Progenitor cell of endocrine pancreas (in vitro differentiated cells): ENCODE results near the gene ANO10. TPM values are rescaled to one million over a fixed set of nuclear protein-coding genes. Genes with fewer than 3 reads are reported as not detected.

Experiments
- DNase-seq: peaks from one replicate; pipeline ENCODE4 v3.0.0; 2021; ENCODE audit warnings: low spot score; ENCODE audit not compliant: unreplicated experiment
- H3K27ac Mint-ChIP-seq: 2 replicates; pipeline ENCODE4 v1.8.0; 2021; ENCODE audit warnings: mild to moderate bottlenecking, moderate library complexity, mixed read lengths
- H3K27me3 Mint-ChIP-seq: 2 replicates; pipeline ENCODE4 v1.8.0; 2021; ENCODE audit warnings: mixed read lengths
- H3K36me3 Mint-ChIP-seq: 2 replicates; pipeline ENCODE4 v1.8.0; 2022; ENCODE audit warnings: mixed read lengths; ENCODE audit not compliant: insufficient read depth
- H3K4me1 Mint-ChIP-seq: 2 replicates; pipeline ENCODE4 v1.8.0; 2021; ENCODE audit warnings: low read depth, mixed read lengths
- H3K4me3 Mint-ChIP-seq: 2 replicates; pipeline ENCODE4 v1.8.0; 2021; ENCODE audit warnings: low read depth, mild to moderate bottlenecking, moderate library complexity, mixed read lengths
- H3K9me3 Mint-ChIP-seq: 2 replicates; pipeline ENCODE4 v1.8.0; 2021; ENCODE audit warnings: low read depth, mixed read lengths
- total RNA-seq: library from RNA; stranded (reverse); gene quantifications from 2 replicates; pipeline ENCODE4 v1.2.1, GENCODE V29; 2021
- TF ChIP-seq, protein P1 (sequence below): fragments of 200-600 bp; sonication (generic); IDR thresholded peaks from one replicate; pipeline ENCODE4 v1.5.0; 2021; ENCODE audit warnings: antibody characterized with exemption, mild to moderate bottlenecking; ENCODE audit not compliant: unreplicated experiment

ANO10 gene
- total RNA-seq, 1 donor from 2014 or later = 30.1 TPM

DNA sequence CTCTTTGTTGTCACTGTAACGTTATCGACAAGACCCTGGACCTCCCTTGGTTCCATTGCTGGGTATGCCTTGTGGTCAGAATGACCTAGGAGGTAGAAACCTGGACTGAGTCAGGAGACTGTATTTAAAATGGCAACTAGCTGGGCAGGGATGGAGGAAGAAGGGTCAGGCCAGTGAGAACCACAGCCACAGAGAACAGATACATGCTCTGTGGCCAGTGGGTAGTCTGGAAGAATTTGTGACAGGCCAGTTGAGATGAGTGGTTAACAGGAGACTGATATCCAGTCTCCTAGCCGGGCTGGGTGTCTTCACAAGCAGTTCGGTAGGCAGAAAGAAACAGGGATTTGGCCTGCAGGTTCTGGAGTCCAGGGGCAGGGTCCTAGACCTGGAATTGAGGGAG, 276.6 kb downstream of the ANO10 start:
- H3K36me3 Mint-ChIP-seq = peaks cover 31% of the 10 kb centered on the region
- H3K4me1 Mint-ChIP-seq = peaks cover 9% of the 10 kb centered on the region
- DNase-seq = no peak
- no peak overlapping the region for H3K4me3 Mint-ChIP-seq
- H3K9me3 Mint-ChIP-seq = no peaks in the 10 kb centered on the region
- no peaks in the 10 kb centered on the region for H3K27me3 Mint-ChIP-seq
- H3K27ac Mint-ChIP-seq = no peak overlapping the region
- TF ChIP-seq, protein P1, sequence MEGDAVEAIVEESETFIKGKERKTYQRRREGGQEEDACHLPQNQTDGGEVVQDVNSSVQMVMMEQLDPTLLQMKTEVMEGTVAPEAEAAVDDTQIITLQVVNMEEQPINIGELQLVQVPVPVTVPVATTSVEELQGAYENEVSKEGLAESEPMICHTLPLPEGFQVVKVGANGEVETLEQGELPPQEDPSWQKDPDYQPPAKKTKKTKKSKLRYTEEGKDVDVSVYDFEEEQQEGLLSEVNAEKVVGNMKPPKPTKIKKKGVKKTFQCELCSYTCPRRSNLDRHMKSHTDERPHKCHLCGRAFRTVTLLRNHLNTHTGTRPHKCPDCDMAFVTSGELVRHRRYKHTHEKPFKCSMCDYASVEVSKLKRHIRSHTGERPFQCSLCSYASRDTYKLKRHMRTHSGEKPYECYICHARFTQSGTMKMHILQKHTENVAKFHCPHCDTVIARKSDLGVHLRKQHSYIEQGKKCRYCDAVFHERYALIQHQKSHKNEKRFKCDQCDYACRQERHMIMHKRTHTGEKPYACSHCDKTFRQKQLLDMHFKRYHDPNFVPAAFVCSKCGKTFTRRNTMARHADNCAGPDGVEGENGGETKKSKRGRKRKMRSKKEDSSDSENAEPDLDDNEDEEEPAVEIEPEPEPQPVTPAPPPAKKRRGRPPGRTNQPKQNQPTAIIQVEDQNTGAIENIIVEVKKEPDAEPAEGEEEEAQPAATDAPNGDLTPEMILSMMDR = no peak

- Mint-ChIP-seq H3K4me1 (peaks cover 9% of the 10 kb centered on the region), H3K9me3 (no peaks in the 10 kb centered on the region), H3K27me3 (no peaks in the 10 kb centered on the region), H3K27ac (no peak overlapping the region), H3K4me3 (no peak overlapping the region), H3K36me3 (peaks cover 36% of the 10 kb centered on the region)
- TF ChIP-seq, protein P1 = no peak
- no peak for DNase-seq
These were observed 277.3 kb downstream of the ANO10 start for GRCh38 chr3:43344520-43344919.

- no peak overlapping the region for H3K27ac Mint-ChIP-seq
- H3K27me3 Mint-ChIP-seq = no peaks in the 10 kb centered on the region
- no peak for DNase-seq
- peaks cover 9% of the 10 kb centered on the region for H3K4me1 Mint-ChIP-seq
- no peak overlapping the region for H3K4me3 Mint-ChIP-seq
- H3K36me3 Mint-ChIP-seq = peaks cover 36% of the 10 kb centered on the region
- TF ChIP-seq, protein P1 = no peak
- peaks cover 2% of the 10 kb centered on the region for H3K9me3 Mint-ChIP-seq
These were observed 278.0 kb downstream of the ANO10 start for GRCh38 chr3:43343815-43344214.

GRCh38 chr3:43343185-43343584, 278.6 kb downstream of the ANO10 start:
- DNase-seq = no peak
- Mint-ChIP-seq H3K27ac (no peak overlapping the region), H3K27me3 (no peaks in the 10 kb centered on the region), H3K36me3 (peaks cover 41% of the 10 kb centered on the region), H3K4me1 (peaks cover 9% of the 10 kb centered on the region), H3K9me3 (peaks cover 8% of the 10 kb centered on the region), H3K4me3 (no peak overlapping the region)
- TF ChIP-seq, protein P1 = no peak

GRCh38 chr3:43341788-43342187, 280.0 kb downstream of the ANO10 start:
- H3K27me3 Mint-ChIP-seq = no peaks in the 10 kb centered on the region
- no peak for DNase-seq
- no peak overlapping the region for H3K27ac Mint-ChIP-seq
- peaks cover 9% of the 10 kb centered on the region for H3K4me1 Mint-ChIP-seq
- H3K4me3 Mint-ChIP-seq = no peak overlapping the region
- peaks cover 41% of the 10 kb centered on the region for H3K36me3 Mint-ChIP-seq
- peaks cover 11% of the 10 kb centered on the region for H3K9me3 Mint-ChIP-seq
- TF ChIP-seq, protein P1 = no peak
